Esophagus muscularis mucosa (tissue), 4 donors: ENCODE measurements around the gene LRRK1.

Experiments used
- EP300 ChIP-seq: sonication (generic); formaldehyde crosslinking; IDR thresholded peaks from one replicate; pipeline ENCODE4 v1.6.1; 2017; ENCODE audit warnings: antibody characterized with exemption
- POLR2A ChIP-seq: fragments of 450-650 bp; IDR thresholded peaks from one replicate; pipeline ENCODE4 v1.6.1; 2017; ENCODE audit warnings: antibody characterized with exemption, moderate library complexity, mild to moderate bottlenecking, low read depth
- POLR2AphosphoS5 ChIP-seq, 2 donors: sonication (generic); formaldehyde crosslinking; IDR thresholded peaks; one replicate each; pipeline ENCODE4 v1.6.1; 2017; ENCODE audit warnings: antibody characterized with exemption in 2 of 2
- TF ChIP-seq, protein P1 (sequence below), 3 experiments: fragments of 200-600 bp in 2 of 3; fragments of 450-650 bp in 1 of 3; sonication (generic) in 2 of 3; IDR thresholded peaks; one replicate each; pipeline ENCODE4 v1.5.1; 2017 to 2019; ENCODE audit warnings: antibody characterized with exemption in 3 of 3, mild to moderate bottlenecking in 2 of 3, moderate library complexity in 1 of 3

DNA sequence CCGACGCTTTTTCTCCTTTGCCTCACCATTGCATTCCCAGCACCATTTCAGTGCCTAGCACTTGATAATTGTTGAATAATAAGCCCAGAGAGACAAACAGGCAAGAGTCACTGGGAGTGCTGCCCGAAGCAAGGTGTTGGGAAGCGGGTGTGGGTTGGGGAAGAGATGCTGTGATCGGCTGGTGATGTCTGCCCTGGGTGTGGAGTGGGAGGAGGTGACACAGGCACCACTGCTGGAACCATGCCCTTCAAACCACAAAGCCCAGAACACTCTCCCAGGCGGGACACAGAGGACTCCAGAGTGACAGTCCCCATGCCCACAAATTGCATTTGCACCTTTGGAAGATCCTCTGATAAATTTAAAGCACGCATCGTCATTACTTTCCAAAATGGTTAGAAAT lies 184.4 kb downstream of the LRRK1 start:
- TF ChIP-seq, protein P1, sequence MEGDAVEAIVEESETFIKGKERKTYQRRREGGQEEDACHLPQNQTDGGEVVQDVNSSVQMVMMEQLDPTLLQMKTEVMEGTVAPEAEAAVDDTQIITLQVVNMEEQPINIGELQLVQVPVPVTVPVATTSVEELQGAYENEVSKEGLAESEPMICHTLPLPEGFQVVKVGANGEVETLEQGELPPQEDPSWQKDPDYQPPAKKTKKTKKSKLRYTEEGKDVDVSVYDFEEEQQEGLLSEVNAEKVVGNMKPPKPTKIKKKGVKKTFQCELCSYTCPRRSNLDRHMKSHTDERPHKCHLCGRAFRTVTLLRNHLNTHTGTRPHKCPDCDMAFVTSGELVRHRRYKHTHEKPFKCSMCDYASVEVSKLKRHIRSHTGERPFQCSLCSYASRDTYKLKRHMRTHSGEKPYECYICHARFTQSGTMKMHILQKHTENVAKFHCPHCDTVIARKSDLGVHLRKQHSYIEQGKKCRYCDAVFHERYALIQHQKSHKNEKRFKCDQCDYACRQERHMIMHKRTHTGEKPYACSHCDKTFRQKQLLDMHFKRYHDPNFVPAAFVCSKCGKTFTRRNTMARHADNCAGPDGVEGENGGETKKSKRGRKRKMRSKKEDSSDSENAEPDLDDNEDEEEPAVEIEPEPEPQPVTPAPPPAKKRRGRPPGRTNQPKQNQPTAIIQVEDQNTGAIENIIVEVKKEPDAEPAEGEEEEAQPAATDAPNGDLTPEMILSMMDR (IDR thresholded peaks at IDR 0.05): no peak
- TF ChIP-seq POLR2A: no peak
- no peak for TF ChIP-seq POLR2AphosphoS5 (IDR thresholded peaks at IDR 0.05)
- no peak for TF ChIP-seq EP300
